AML-193 (cell line): ENCODE data around the gene MICAL3.

Source experiments
- DNase-seq, 2 experiments: peaks; one replicate each; lab custom pipeline; 2025; lab: John Stamatoyannopoulos, UW

MICAL3 gene

DNA sequence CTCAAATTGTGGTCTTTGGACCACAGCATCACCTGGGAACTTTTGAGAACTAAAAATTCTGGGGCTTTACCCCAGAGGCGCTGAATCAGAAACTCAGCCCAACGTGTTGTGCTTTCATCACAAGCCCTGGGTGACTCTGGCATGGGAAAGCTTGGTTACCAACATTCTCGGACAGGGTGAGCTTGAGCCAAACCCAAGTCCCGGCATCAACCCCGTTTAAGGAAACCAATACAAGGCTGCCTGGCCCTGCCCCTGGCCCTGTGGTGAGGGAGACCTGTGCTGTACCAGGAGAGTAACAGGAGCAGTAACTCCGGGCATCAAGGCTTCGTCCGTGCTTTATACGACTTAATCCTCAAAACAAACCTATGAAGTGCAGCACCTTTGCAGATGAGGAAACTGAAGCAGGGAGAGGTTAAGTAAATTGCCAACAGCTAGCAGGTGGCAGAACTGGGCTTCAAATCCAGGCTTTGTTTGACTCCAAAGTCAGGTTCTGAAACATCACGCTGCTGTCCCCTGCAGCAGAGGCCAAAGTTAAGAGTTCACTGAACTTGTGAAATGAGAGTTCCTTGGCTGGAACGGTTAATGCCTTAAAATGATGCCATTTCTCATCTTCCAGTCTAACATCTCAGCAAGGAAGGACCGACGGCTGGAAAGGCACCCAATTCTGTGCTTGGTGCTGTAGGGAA is 186.0 kb downstream of the MICAL3 start:
- no peak for DNase-seq

DNA sequence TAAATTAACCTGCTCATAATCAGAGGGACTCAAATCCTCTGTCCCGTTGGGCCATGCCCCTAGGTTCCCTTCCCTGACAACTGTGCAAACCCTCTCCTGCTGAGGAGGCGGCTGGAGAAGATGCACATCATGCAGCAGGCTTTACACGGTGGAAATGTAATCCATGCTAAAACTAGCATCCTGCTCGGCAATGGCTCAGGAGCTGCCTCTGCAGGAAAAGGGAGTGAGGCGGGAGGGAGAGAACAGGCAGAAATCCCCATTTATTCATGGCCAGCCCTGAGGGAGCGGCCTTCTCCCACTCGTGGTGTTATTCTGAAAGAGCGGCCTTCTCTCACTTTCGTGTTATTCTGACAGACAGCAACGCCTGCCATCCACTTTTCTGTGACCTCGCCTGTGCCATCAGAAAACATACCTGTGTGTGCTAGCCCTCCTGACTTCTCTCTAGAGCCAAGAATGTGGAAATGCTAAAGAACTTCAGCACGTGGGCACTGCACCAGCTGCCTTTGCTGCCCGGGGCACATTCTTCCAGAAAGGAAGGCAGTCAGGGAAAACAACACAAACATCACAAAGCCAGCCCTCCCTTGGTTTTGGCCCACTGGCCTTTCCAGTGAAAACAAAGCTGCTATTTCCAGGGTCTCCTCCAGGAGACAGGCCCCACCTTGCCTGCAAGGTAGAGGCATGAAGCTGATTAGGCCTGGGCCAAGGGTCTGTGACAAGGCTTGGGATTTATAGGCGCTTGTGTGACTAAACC is 187.2 kb downstream of the MICAL3 start:
- no peak for DNase-seq

DNA sequence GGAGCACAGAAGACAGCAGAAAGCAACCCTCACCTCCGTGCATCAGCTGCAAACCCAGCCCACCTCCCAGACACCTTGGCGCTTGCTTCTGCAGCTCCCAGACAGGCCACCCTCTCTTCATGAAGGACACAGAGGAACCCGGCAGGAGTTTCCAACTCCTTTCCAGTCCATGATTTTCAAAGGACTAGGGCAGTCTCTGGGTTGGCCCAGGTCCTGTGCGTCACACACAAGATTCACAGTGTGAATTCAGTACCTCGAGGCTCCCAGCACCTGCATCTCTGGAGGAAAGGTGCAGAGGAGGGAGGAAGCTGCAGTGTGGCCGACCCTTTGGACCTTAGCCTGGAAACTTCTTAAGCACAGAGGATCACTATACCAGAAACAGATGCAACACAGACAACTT is 189.1 kb downstream of the MICAL3 start:
- DNase-seq = no peak

DNA sequence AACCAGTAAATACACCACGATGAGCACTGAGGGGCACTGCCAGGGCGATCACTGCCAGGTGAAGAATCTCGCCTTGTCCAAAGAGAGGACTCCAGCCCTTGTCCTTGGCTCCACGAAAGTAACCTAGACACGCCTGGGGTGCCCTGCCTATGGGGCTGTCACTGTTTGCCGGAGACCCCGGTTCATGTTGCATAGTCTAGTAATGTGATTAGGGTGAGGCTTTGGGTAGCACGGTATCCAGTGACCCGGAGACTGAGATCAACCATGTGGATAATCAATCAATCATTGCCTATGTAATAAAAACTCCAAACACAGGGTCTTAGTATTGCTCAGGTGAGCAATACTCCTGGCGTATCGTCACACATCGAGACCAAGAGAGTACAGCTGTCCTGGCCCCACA is 190.9 kb downstream of the MICAL3 start:
- no peak for DNase-seq

DNA sequence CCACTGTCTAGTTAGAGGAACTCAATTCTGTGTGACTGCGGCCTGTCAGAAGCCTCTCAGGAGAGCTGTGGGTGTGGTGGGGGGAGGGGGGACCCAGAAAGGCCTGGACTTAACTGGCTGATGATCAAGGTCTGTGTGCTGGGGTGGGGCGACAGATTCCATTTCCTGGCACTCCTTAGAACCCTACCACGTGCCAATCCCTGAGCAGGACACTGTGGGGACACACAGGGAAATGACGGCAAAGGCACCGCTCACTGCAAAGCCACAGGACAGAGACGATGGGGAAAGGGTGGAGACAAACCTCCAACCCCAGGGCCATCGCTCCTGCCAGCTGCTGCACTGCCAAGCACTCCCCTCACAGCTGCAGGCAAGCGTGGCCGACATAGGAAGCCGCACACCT is 191.7 kb downstream of the MICAL3 start:
- DNase-seq = no peak

DNA sequence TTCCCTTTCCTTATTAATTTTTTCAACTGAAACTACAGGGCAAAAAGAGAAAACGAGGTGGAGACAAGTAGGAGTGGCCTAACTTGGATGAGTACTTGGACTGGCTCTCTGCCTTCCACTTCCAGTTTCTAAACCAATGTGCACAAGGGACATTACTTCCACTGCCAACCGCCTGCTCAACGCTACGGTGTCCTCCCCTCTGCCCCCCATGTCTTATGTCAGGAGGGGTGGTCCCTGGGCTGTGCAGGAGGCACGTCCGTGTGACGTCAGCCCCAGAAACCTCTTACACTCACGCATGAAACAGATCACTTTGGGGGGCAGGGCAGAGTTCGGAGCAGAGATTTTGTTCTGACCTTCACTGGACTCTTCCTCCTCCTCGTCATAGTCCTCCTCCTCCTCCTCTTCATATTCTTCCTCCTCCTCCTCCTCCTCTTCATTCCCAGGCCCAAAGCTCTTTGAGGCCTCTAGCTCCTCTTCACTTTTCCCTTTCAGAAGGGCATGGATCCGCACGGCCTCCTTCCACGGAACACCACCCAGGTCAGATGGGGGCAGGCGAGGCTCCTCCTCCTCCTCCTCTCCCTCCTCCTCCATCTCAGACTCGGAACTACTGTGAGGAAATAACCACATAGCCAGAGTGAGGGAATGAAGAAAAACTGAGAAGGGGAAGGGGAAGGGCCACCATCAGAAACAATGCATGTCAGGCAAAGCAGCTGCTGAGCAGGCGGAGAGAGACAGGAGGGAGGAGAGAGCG is 192.7 kb downstream of the MICAL3 start:
- DNase-seq = no peak

DNA sequence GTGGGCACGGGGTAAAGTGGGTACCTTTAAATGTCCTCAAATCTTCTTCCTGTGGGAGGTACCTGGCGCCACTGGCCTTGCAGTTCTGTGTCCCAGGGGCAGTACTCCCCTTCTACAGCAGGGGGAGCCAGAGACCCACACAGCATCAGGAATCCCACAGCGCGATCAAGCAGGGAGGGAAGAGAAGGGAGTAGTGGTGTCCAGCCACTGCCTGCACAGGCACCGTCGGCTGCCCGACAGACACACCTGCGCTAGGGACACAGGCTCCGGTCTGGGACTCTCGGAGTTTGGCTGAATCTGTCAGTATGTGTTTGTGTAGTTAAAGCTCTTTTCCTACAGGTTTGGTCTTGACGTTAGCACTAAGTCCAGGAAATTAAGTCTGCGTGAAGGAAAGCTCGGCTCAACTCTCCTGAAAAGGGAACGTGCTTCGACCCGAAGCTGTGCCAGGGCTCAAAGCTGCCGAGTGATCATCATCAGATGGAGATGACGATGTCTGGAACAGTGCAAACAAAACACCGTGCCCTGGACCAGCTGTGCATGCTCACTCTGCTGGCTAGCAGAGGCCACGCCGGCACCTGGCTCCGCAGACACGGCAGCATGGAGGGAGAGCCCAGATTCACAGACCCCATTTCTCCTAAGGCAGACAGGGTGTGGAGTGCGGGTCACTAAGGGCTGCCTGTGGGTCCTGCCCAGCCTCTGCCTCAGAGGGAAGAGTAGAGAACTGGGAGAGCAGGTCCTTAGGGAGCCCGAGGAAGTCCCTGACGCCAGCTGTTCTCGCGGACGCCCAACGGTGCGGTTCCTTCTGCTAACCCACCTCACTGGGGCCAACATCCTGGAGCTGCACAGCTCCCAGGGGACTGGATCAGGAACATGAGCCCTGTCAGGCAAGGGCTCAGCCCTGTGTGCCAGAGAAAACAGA is 194.1 kb downstream of the MICAL3 start:
- DNase-seq = peak; percentile 61 to 67

DNA sequence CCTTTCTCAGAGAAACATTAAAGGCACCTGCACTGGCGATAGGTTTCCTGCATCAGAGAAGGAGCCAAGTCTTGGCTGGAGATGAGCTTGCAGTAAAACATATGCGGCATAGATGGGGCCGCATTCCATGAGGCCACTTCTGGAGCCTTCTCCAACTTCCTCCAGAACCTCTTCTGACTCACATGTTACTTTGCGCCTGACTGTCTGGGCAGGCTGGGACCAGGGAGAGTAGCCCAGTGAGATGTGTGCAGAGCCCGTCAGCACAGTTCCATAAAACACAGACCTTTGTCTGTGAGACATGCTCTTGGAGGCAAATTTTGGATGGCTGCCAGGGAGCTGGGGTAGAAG is 194.7 kb downstream of the MICAL3 start:
- DNase-seq = no peak

DNA sequence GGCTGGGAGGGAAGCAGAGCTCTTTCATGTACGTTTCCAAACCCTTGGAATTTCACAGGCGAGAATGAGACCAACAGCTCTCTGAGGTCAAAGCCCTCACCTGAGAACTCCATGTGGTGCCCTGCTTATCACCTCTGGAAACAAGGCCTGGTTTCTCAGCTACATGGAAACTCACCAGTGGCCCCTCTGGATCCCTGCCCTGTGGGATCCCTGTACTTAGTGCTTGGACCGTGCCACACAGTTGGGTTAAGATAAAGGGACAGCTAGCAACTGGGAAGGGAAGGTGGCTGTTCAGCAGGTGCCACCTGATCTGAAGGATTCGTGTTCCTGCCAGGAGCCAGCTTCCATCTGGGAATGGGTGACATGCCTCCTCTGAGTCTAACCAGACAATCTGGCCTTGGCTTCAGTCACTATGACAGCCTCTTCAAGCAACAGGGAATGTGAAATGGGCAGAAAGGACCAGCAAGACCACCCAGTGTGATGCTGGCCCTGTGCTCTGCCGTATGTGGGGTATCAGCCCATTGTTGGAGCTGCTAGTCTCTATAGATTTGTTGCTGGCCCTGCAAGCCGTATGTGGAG is 195.8 kb downstream of the MICAL3 start:
- no peak for DNase-seq

DNA sequence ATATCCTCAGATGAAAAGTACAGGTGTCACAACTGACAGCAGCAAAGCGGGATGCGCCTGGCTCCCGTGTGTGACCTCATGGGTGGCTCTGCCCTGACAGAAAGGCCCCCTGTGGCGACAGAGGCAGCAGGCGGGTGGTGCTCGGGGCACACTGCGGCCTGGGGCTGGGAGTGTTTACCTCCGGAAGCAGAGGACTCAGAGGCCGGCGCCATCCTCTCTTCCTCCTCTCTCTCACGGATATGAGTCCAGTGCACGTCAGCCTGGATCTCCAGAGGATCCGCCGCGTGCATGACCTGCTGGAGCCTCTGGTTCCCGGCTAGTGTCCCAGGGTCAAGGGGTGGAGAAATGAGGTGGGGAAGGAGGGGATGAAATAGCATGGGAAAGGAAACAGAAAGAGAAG is 196.9 kb downstream of the MICAL3 start:
- DNase-seq = no peak

DNA sequence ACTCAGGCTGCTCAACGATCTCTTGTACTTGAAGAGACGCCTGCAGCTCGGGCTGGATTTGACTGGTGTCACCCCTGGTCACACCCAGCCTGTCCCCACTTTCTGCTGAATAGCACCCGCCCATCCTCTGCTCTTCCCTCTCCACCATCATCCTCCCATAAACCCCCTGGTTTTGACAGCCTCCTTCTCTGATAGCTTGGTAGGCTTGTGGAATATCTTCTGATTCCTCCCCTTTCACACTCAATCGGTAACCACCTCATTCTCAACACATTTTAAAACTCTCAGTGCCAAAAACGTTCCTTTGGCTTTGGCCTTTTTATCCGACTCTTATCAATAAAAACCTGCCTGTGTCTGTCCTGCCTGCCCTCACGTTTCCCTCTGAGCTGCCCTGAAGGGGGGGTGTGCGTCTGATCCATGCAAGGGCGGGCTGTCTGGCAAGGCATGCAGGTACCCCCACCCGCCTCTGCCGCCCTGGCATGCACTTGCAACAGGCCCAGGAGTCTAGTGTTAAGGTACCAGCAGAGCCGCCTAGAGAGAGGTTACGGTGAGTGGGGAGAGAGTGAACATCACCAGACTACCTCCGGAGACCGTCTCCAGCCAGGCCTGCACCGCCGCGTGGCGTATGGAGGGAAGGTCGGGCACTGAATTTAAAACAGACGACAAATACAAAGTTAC is 198.3 kb downstream of the MICAL3 start:
- no peak for DNase-seq

DNA sequence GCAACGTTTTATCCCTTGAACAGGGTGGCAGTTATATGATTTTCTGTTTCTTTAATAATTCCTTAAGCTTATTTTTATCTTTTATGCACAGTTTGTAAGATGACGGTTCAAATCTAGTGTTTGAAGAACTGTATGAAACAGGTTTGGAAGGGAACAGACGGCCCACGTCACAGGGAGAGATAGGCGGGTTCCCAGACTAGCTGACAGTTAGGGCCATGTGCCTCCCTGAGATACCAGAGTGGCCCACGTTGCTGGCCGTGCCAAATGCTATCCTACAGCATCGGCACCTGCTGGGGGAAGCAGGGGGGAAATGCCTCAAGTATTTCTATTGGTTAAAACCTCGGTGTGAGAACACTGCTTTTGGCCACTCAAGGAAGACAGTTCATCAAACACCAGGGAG is 199.9 kb downstream of the MICAL3 start:
- DNase-seq = no peak

DNA sequence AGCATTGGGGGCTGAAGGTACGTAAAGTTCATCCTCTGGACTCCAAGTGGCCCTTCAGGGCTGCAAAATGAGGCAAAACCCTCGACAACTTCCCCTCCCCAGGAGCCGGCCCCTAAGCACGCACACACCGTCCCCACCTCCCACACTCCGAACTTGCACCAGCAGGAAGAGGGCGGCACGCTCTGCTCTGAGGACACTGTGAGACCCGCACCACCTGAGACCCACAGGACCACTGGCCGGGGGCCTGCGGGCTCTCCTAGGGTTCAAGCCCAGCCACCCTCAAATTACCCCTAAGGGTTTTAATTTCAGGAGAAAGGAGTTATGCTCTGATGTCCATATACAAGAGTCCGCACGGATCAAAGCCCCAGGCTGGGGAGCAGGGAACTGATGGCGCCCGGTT is 200.4 kb downstream of the MICAL3 start:
- DNase-seq = no peak

DNA sequence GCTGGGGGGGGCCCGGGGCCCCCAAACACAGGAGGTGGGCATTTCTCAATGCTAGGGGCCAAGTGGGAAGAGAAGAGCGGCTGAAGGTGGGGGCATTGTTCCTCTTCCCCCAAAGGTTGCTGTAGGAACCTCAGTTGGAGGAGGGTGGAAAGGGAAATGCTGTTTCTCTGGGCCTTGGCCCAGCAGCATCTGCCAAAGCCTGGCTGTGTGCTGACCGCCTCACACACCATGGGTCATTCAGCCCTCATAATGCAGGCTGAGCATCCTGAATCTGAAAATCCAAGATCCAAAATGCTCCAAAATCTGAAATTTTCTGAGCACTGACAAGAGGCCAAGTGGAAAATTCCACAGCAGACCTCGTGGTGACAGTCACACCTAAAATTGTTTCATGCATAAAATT is 201.1 kb downstream of the MICAL3 start:
- no peak for DNase-seq

DNA sequence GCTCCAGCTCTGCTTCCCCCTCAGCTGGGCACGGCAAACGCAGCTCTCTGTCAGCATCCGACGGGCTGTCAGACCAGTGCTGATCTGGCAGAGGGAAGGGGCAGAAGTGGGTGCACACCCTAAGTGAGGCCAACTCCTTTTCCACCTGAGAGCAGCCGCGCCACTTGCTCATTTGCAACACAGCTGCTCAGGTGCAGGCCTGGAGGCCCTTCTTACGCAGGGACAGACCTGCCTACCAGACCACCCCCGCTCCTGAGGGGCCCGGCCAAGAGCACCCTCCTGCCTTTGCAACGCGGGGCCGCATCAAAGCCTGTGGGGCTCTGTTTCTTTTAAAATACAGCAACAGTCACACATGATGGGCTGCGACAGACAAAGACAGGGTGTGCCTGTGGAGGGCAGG is 202.3 kb downstream of the MICAL3 start:
- no peak for DNase-seq

DNA sequence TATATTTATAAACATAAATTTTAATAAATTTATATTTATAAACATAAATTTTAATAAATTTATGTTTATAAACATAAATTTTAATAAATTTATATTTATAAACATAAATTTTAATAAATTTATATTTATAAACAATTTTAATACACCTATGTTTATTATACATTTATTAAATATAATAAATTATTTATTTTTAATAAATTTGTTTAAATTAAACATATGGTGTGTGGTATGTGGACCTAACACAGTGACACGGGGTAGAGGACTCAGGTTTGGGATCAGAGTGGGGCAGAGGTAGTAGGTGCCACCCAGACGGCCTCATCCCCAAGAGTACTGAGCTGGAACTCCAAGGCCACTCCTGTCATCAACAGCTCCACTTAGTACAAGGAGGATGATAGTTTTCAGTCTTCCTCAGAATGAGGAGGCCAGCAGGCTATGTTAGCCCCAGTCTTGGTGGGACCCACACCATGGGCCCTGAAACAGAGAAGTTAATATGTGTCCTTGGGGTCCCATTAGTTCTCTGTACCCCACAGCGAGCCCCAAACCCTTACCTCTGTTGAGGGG is 203.4 kb downstream of the MICAL3 start:
- no peak for DNase-seq

DNA sequence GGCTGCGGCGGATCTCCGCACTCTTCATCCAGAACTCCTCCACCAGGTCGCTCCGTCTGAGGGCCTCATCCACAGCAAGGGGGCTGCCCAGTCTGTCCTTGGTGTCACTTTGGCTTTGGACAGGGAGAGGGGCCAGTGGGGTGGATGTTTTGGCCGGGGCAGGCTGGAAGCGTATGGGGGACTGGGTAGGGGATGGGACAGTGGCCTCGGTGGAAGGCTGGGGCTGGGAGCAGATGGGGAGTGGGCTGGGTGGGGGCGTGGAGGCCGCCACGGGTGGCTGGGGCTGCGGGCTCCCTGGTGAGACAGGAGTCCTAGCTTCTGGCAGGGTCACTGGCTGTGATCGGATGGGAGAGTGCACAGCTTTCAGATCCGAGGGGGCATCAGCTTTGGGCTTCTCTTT is 205.7 kb downstream of the MICAL3 start:
- no peak for DNase-seq

DNA sequence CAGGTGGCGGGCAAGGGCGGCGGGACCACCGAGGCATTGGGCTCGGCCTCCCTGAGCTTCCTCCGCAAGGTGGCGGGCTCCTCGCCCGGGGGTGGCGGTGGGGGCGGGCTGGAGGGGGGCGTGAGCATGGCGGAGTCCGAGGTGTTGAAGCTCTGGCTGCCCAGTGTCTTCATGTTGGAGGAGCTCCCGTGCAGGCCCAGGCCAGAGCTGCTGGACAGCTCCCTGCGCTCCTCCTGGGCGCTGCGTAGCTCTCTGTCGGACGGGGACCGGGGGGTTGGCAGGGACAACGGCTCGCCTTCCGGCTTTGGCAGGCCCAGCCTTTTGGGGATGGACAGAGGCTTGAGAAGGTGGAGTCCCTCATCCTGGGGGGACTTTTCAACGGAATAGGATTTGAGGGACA is 206.2 kb downstream of the MICAL3 start:
- no peak for DNase-seq

DNA sequence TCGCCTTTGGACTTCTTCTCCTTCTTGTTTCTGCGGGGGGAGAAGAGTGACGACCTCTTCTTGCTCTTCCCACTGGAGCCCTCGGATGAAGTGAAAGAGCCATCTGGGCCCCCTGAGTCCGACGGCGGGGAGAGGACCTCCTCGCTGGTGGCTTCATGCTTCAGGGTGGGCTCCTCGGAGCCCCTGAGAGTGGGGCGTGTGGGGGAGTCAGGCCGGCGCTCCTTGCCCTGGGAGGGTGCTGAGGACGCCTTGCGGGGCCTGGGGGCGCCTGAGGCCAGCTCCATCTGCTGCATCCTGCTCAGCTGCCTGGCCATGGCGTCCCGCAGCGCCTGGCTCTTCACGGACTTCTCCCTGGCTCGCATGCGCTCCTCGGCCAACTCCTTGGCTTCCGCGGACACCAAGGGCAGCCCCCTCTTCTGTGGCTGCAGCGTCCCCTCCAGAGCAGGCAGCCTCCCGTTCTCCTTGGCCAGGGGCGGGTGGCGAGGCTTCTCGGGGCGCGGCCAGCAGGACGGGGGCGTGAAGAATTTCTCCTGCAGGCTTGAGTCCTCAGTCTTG is 206.8 kb downstream of the MICAL3 start:
- no peak for DNase-seq

DNA sequence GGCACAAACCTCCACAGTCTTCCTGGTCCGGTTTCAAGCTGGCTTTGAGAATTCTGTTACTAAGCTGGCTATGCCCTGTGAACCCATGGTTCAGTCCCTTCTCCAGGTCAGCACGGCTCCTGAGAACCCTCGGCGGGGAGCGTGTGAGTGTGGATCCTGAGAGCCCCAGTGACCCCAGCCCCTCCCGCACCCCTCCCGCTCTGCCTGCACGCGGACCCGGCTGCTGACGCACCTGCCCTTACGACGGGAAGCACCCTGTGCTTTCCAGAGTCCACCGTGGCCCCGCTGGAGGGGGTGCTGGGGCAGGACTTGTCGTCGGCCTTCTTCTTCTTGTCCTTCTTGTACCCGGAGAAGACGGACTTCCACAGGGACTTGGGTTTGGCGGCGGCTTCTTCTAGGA is 207.3 kb downstream of the MICAL3 start:
- no peak for DNase-seq

DNA sequence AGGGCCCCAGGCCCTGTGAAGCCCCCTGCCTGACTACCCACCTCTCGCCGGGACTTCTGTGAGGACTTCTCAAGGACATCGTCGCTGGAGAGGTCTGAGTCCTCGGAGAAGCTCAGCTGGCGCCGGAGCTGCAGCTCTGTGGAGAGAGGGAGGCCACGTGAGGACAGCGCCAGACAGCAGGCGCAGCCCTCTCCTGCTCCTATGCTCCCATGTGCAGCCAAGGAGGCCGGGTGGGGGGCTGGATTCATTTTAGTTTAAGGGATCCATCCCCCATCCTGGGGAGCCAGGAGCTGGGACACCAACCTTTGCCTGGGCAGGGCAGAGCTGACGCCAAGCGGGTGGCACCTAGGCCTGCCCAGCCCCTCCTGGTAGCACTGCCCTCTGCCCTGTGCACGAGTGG is 207.7 kb downstream of the MICAL3 start:
- DNase-seq = no peak
